ENCODE measurements around the gene FBXO10.
A peak's percentile ranks its signal among the peaks of the same experiment; 100 is the strongest.
"Not testable (repeated sequence)": the region's sequence is repeated elsewhere in the genome, so short reads cannot be mapped to it uniquely, and the experiment has no call there.

Gene FBXO10

GRCh38 chr9:37511016-37512010, 64.9 kb downstream of the FBXO10 start:
- no peak for DNase-seq (ENCODE audit: low read depth)

GRCh38 chr9:37510053-37510452, 66.1 kb downstream of the FBXO10 start:
- DNase-seq (ENCODE audit: low read depth) = not testable (repeated sequence)

GRCh38 chr9:37509536-37509935, 66.6 kb downstream of the FBXO10 start:
- DNase-seq (ENCODE audit: low read depth) = no peak

- no peak for DNase-seq (ENCODE audit: low read depth)
These were observed 67.4 kb downstream of the FBXO10 start for GRCh38 chr9:37508834-37509206.

- no peak for DNase-seq (ENCODE audit: low read depth)
These were observed 67.9 kb downstream of the FBXO10 start for GRCh38 chr9:37508135-37508833.

GRCh38 chr9:37507566-37508134, 68.5 kb downstream of the FBXO10 start:
- DNase-seq (ENCODE audit: low read depth) = no peak

GRCh38 chr9:37504605-37505004, 71.6 kb downstream of the FBXO10 start:
- DNase-seq (ENCODE audit: low read depth) = no peak

- no peak for DNase-seq (ENCODE audit: low read depth)
These were observed 72.4 kb downstream of the FBXO10 start for GRCh38 chr9:37503736-37504135.

GRCh38 chr9:37501957-37502596, 74.1 kb downstream of the FBXO10 start:
- no peak for DNase-seq (ENCODE audit: low read depth)

GRCh38 chr9:37499297-37499696, 76.9 kb downstream of the FBXO10 start:
- DNase-seq (ENCODE audit: low read depth) = no peak

- no peak for DNase-seq (ENCODE audit: low read depth)
These were observed 77.7 kb downstream of the FBXO10 start for GRCh38 chr9:37498457-37498856.

- no peak for DNase-seq (ENCODE audit: low read depth)
These were observed 78.9 kb downstream of the FBXO10 start for GRCh38 chr9:37497320-37497719.

- no peak for DNase-seq (ENCODE audit: low read depth)
These were observed 80.2 kb downstream of the FBXO10 start for GRCh38 chr9:37496020-37496419.

GRCh38 chr9:37495571-37495970, 80.6 kb downstream of the FBXO10 start:
- no peak for DNase-seq (ENCODE audit: low read depth)

GRCh38 chr9:37491939-37492338, 84.2 kb downstream of the FBXO10 start:
- no peak for DNase-seq (ENCODE audit: low read depth)

GRCh38 chr9:37486616-37487548, 89.3 kb downstream of the FBXO10 start:
- peak; percentile 66 for DNase-seq (ENCODE audit: low read depth)

GRCh38 chr9:37486256-37486615, 89.9 kb downstream of the FBXO10 start:
- no peak for DNase-seq (ENCODE audit: low read depth)

- DNase-seq (ENCODE audit: low read depth) = peak; percentile 82
These were observed 90.6 kb downstream of the FBXO10 start, which contains the start of gene POLR1E for GRCh38 chr9:37485389-37486255. TSS of gene POLR1E (plus strand) at chr9:37485948. CDS start at chr9:37486048, 100 bp downstream.

- DNase-seq (ENCODE audit: low read depth) = no peak
These were observed 95.4 kb downstream of the FBXO10 start for GRCh38 chr9:37480759-37481158.

- not testable (repeated sequence) for DNase-seq (ENCODE audit: low read depth)
These were observed 98.1 kb downstream of the FBXO10 start for GRCh38 chr9:37477987-37478619.
